Fibroblast of lung (primary cell): ENCODE data around the gene MS4A10. TPM values are rescaled to one million over a fixed set of nuclear protein-coding genes. Genes with fewer than 3 reads are reported as not detected.

Source experiments
- DNase-seq, 2 donors: peaks; one replicate each; pipeline versions ENCODE4 v3.0.0 to v3.0.0-alpha.2; 2010; ENCODE audit warnings: low read depth in 2 of 2
- H2AFZ ChIP-seq: 2 replicates; pipeline ENCODE4 v1.5.1; 2012; ENCODE audit warnings: low read length, control low read depth, inconsistent platforms
- H3K27ac ChIP-seq: 2 replicates; pipeline ENCODE4 v1.5.1; 2011; ENCODE audit warnings: low read length, control low read depth; ENCODE audit not compliant: insufficient read depth
- H3K27me3 ChIP-seq: 2 replicates; pipeline ENCODE4 v1.5.1; 2011; ENCODE audit warnings: mild to moderate bottlenecking, low read length; ENCODE audit not compliant: control insufficient read depth, insufficient read depth
- H3K36me3 ChIP-seq: 2 replicates; pipeline ENCODE4 v1.5.1; 2011; ENCODE audit warnings: low read length; ENCODE audit not compliant: control insufficient read depth, insufficient read depth
- H3K4me1 ChIP-seq: 2 replicates; pipeline ENCODE4 v1.5.1; 2011; ENCODE audit warnings: low read length; ENCODE audit not compliant: control insufficient read depth, insufficient read depth; ENCODE audit errors: extremely low read depth
- H3K4me2 ChIP-seq: 2 replicates; pipeline ENCODE4 v1.5.1; 2011; ENCODE audit warnings: low read length, control low read depth; ENCODE audit not compliant: insufficient read depth; ENCODE audit errors: extremely low read depth
- H3K4me3 ChIP-seq, 4 experiments: fragments of 200-600 bp in 1 of 4; sonication (generic) in 1 of 4; replicated peaks in 1 of 4; 2 replicates each; pipeline ENCODE4 v1.5.1; 2011 to 2016; ENCODE audit warnings: low read length in 4 of 4, low read depth in 3 of 4, mild to moderate bottlenecking in 3 of 4, control low read depth in 2 of 4, inconsistent platforms in 1 of 4, mixed read lengths in 1 of 4; ENCODE audit not compliant: insufficient read depth in 1 of 4; ENCODE audit errors: control extremely low read depth in 1 of 4
- H3K79me2 ChIP-seq: 2 replicates; pipeline ENCODE4 v1.5.1; 2012; ENCODE audit warnings: mild to moderate bottlenecking, low read length, inconsistent platforms; ENCODE audit not compliant: control insufficient read depth, insufficient read depth
- H3K9ac ChIP-seq: 2 replicates; pipeline ENCODE4 v1.5.1; 2011; ENCODE audit warnings: mild to moderate bottlenecking, low read length, control low read depth; ENCODE audit not compliant: insufficient read depth
- H3K9me3 ChIP-seq: 2 replicates; pipeline ENCODE4 v1.5.1; 2012; ENCODE audit warnings: low read depth, low read length; ENCODE audit not compliant: control insufficient read depth, insufficient read depth
- H4K20me1 ChIP-seq: 2 replicates; pipeline ENCODE4 v1.5.1; 2011; ENCODE audit warnings: low read length; ENCODE audit not compliant: control insufficient read depth, insufficient read depth; ENCODE audit errors: extremely low read depth
- EZH2 ChIP-seq: IDR thresholded peaks from 2 replicates; pipeline ENCODE4 v1.5.1; 2012; ENCODE audit warnings: low read length, control low read depth, mild to moderate bottlenecking; ENCODE audit errors: missing control alignments
- polyA plus RNA-seq, 2 donors: library from polyadenylated mRNA; depleted of rRNA in 1 of 2; stranded (reverse) in 1 of 2; unstranded in 1 of 2; fragments of >200 nt; gene quantifications; 2 replicates each; pipeline ENCODE4 v1.2.1, GENCODE V29; 2011 to 2012; ENCODE audit warnings: missing spikeins in 1 of 2
- total RNA-seq: library from RNA; depleted of rRNA; stranded (reverse); fragments of >200 nt; gene quantifications from 2 replicates; pipeline ENCODE4 v1.2.1, GENCODE V29; 2014
- TF ChIP-seq, protein P1 (sequence below), 2 donors: IDR thresholded peaks in 1 of 2; conservative IDR thresholded peaks in 1 of 2; 1 replicate in 1 of 2; 2 replicates in 1 of 2; pipeline ENCODE4 v1.5.1; 2011 to 2012; ENCODE audit warnings: low read length in 2 of 2, control low read depth in 1 of 2, inconsistent platforms in 1 of 2, low read depth in 1 of 2, mild to moderate bottlenecking in 1 of 2

The MS4A10 gene
- total and polyA plus RNA-seq, 2 donors (not counting 1 experiment from before 2014, with no cell fraction given): not detected

DNA sequence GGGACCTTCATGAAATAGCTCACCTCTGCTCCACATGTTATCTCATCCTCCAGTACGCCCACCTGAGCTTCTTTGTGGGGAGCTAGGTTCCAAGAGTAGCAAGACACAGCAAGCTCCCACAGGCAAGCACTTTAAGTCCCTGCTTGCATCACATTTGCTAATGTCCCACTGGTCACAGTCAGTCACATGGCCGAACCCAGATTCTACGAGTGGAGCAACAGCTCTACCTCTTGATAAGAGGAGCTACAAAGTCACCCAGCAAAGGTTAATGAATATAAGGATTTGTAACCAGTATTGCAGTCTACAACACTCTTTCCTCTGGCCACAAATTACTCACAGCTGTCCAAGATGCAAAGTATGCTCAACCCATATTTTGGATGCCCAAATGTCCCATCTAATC, 43.7 kb upstream of the MS4A10 start:
- no peak overlapping the region for H3K4me3 ChIP-seq
- H3K27ac ChIP-seq: no peak overlapping the region
- H2AFZ ChIP-seq: no peak overlapping the region
- TF ChIP-seq, protein P1, sequence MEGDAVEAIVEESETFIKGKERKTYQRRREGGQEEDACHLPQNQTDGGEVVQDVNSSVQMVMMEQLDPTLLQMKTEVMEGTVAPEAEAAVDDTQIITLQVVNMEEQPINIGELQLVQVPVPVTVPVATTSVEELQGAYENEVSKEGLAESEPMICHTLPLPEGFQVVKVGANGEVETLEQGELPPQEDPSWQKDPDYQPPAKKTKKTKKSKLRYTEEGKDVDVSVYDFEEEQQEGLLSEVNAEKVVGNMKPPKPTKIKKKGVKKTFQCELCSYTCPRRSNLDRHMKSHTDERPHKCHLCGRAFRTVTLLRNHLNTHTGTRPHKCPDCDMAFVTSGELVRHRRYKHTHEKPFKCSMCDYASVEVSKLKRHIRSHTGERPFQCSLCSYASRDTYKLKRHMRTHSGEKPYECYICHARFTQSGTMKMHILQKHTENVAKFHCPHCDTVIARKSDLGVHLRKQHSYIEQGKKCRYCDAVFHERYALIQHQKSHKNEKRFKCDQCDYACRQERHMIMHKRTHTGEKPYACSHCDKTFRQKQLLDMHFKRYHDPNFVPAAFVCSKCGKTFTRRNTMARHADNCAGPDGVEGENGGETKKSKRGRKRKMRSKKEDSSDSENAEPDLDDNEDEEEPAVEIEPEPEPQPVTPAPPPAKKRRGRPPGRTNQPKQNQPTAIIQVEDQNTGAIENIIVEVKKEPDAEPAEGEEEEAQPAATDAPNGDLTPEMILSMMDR (conservative IDR thresholded peaks at IDR 0.05 in 1 of 2, IDR thresholded peaks at IDR 0.05 in 1 of 2; ENCODE audit: low read depth in 1 of 2, low read length in 2 of 2): no peak
- no peak for TF ChIP-seq EZH2
- no peaks in the 10 kb centered on the region for H3K4me1 ChIP-seq
- no peaks in the 10 kb centered on the region for H3K9me3 ChIP-seq
- no peak overlapping the region for H3K4me2 ChIP-seq
- H3K36me3 ChIP-seq: no peaks in the 10 kb centered on the region
- H3K27me3 ChIP-seq: no peaks in the 10 kb centered on the region
- no peak overlapping the region for H3K9ac ChIP-seq
- no peaks in the 10 kb centered on the region for H4K20me1 ChIP-seq
- no peaks in the 10 kb centered on the region for H3K79me2 ChIP-seq
- DNase-seq: no peak

DNA sequence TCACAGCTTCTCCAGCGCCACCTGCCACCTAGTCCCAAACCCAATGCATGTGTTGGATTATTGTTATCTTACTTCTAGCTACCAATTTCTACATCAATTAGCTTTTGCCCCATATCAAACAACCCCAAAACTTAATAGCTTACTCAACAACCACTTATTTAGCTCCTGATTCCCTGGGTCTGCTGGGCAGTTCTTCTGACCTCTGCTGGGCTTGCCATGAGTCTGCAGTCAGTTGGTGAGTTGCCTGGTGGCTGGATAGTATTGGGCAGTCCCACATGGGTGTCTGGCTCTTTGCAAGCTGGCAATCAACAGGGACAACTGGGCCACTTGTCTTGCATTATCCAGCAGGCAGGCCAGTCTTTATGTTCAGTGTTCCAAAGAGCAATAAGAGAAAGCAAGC, 42.1 kb upstream of the MS4A10 start:
- Histone ChIP-seq H3K4me1 (no peaks in the 10 kb centered on the region), H3K36me3 (no peaks in the 10 kb centered on the region), H3K79me2 (no peaks in the 10 kb centered on the region), H2AFZ (no peak overlapping the region), H3K9me3 (no peaks in the 10 kb centered on the region), H3K4me3 (no peak overlapping the region), H4K20me1 (no peaks in the 10 kb centered on the region), H3K4me2 (no peak overlapping the region), H3K27ac (no peak overlapping the region), H3K27me3 (no peaks in the 10 kb centered on the region), H3K9ac (no peak overlapping the region)
- DNase-seq: no peak
- TF ChIP-seq, protein P1 (conservative IDR thresholded peaks at IDR 0.05 in 1 of 2, IDR thresholded peaks at IDR 0.05 in 1 of 2; ENCODE audit: low read depth in 1 of 2, low read length in 2 of 2): no peak
- TF ChIP-seq EZH2: no peak

DNA sequence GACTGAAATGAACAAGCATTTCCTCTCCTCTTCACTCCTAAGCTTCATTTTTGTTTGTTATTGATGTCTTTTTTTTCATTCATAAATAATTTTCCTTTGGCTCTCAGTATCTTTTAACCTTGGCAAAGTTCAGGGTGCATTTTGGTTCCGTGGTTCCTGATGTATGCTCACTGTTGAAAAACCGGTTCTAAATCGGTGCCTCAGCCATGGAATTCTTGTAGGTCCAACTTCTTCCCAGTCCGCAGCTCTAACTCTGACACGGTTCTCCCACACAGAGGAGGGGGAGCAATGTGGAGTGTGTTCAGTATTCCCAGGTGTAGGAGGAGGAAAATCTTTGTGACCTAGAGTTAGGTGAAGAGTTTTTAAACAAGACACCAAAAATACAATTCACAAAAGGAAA, 41.0 kb upstream of the MS4A10 start:
- no peaks in the 10 kb centered on the region for H3K27me3 ChIP-seq
- no peaks in the 10 kb centered on the region for H3K4me1 ChIP-seq
- H3K79me2 ChIP-seq: no peaks in the 10 kb centered on the region
- no peak overlapping the region for H3K9ac ChIP-seq
- no peak overlapping the region for H3K4me3 ChIP-seq
- H3K36me3 ChIP-seq: no peaks in the 10 kb centered on the region
- H2AFZ ChIP-seq: no peak overlapping the region
- H3K4me2 ChIP-seq: no peak overlapping the region
- H3K9me3 ChIP-seq: no peaks in the 10 kb centered on the region
- DNase-seq: no peak
- no peak overlapping the region for H3K27ac ChIP-seq
- TF ChIP-seq, protein P1 (conservative IDR thresholded peaks at IDR 0.05 in 1 of 2, IDR thresholded peaks at IDR 0.05 in 1 of 2; ENCODE audit: low read depth in 1 of 2, low read length in 2 of 2): no peak
- no peak for TF ChIP-seq EZH2
- H4K20me1 ChIP-seq: no peaks in the 10 kb centered on the region
